ENCODE results near the gene USPL1.
A peak's percentile ranks its signal among the peaks of the same experiment; 100 is the strongest.

USPL1 gene

DNA sequence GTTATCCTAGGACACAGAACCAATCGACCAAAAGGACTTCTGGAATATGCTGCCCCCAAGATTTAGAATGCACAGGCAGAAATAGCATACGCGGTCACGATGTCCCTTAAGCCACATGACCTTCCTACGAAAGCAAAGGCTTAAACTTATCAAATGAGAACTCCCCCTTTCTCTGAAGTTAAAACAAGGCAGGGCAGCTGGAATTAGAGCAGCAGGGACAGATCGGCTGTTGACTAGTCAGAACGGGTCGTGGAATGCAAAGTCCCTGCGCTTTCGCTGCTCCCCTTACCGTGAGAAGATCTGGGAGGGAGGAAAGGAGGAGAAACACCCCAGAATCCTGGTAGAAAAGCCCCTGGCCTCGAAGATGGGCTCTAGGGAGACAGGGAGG lies 799 bp upstream of the USPL1 start:
- no peaks in the 10 kb centered on the region for H3K36me3 ChIP-seq (replicated peaks)
- peak overlapping the region; percentile 99 for H3K27ac ChIP-seq
- no peak for TF ChIP-seq CTCF (IDR thresholded peaks at IDR 0.05; ENCODE audit: low read depth, low read length, missing control alignments)
- peak; percentile 86 for DNase-seq
- H3K4me3 ChIP-seq (ENCODE audit: low read depth, low read length) = peak overlapping the region; percentile 95
- H3K27me3 ChIP-seq (replicated peaks) = no peaks in the 10 kb centered on the region
- in situ Hi-C loops (cut with HindIII; ENCODE audit: low pct_ligation_motif_present, low sequenced_read_pairs) = no loop called here

GRCh38 chr13:30618186-30618929 lies 638 bp downstream of the USPL1 start:
- Histone ChIP-seq H3K36me3 (replicated peaks) (no peaks in the 10 kb centered on the region), H3K27me3 (replicated peaks) (no peaks in the 10 kb centered on the region), H3K27ac (peak overlapping the region; percentile 67), H3K4me3 (ENCODE audit: low read depth, low read length) (peak overlapping the region; percentile 95)
- TF ChIP-seq CTCF (IDR thresholded peaks at IDR 0.05; ENCODE audit: low read depth, low read length, missing control alignments) = no peak
- DNase-seq = no peak
- in situ Hi-C loops (cut with HindIII; ENCODE audit: low pct_ligation_motif_present, low sequenced_read_pairs) = no loop called here

- H3K36me3 ChIP-seq (replicated peaks) = no peaks in the 10 kb centered on the region
- no peak for DNase-seq
- peak overlapping the region; percentile 95 for H3K4me3 ChIP-seq (ENCODE audit: low read depth, low read length)
- no peak overlapping the region for H3K27ac ChIP-seq
- TF ChIP-seq CTCF (IDR thresholded peaks at IDR 0.05; ENCODE audit: low read depth, low read length, missing control alignments) = no peak
- H3K27me3 ChIP-seq (replicated peaks) = no peaks in the 10 kb centered on the region
- in situ Hi-C loops (cut with HindIII; ENCODE audit: low pct_ligation_motif_present, low sequenced_read_pairs) = no loop called here
Observed at GRCh38 chr13:30618930-30619279, 1.2 kb downstream of the USPL1 start.

- peak overlapping the region; percentile 95 for H3K4me3 ChIP-seq (ENCODE audit: low read depth, low read length)
- DNase-seq = no peak
- no peaks in the 10 kb centered on the region for H3K36me3 ChIP-seq (replicated peaks)
- no peaks in the 10 kb centered on the region for H3K27me3 ChIP-seq (replicated peaks)
- in situ Hi-C loops (cut with HindIII; ENCODE audit: low pct_ligation_motif_present, low sequenced_read_pairs) = no loop called here
- H3K27ac ChIP-seq = no peak overlapping the region
- no peak for TF ChIP-seq CTCF (IDR thresholded peaks at IDR 0.05; ENCODE audit: low read depth, low read length, missing control alignments)
Observed at GRCh38 chr13:30619731-30620130, 2.0 kb downstream of the USPL1 start.

- H3K4me3 ChIP-seq (ENCODE audit: low read depth, low read length) = no peak overlapping the region
- peaks cover 1% of the 10 kb centered on the region for H3K36me3 ChIP-seq (replicated peaks)
- in situ Hi-C loops (cut with HindIII; ENCODE audit: low pct_ligation_motif_present, low sequenced_read_pairs) = no loop called here
- no peaks in the 10 kb centered on the region for H3K27me3 ChIP-seq (replicated peaks)
- no peak for DNase-seq
- no peak overlapping the region for H3K27ac ChIP-seq
- TF ChIP-seq CTCF (IDR thresholded peaks at IDR 0.05; ENCODE audit: low read depth, low read length, missing control alignments) = no peak
Observed at GRCh38 chr13:30620941-30621340, 3.2 kb downstream of the USPL1 start.

DNA sequence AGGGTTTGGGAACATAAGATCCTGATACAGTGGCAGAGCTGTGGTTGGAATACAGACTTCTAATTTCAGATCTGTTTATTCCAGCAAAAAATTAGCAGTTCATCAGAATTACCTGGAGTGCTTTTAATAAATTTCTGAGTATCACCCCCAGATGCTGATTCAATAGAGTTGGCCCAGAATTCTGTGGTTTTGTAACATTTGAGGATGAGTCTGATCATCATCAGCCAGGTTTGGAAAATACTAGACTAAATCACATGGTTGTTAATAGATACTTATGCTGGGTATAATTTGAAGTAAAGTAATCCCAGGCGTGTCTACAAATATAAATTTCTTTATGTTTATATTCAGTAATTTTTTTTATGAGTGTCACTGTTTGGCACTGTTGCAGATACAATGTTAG lies 4.8 kb downstream of the USPL1 start:
- DNase-seq = no peak
- Histone ChIP-seq H3K27ac (peak overlapping the region; percentile 68), H3K27me3 (replicated peaks) (no peaks in the 10 kb centered on the region), H3K36me3 (replicated peaks) (peaks cover 2% of the 10 kb centered on the region), H3K4me3 (ENCODE audit: low read depth, low read length) (no peak overlapping the region)
- TF ChIP-seq CTCF (IDR thresholded peaks at IDR 0.05; ENCODE audit: low read depth, low read length, missing control alignments) = no peak
- in situ Hi-C loops (cut with HindIII; ENCODE audit: low pct_ligation_motif_present, low sequenced_read_pairs) = no loop called here

All from brain microvascular endothelial cell (primary cell).